Measurements from ENCODE around the gene CPNE8.

The CPNE8 gene

GRCh38 chr12:38844267-38844666, 61.1 kb downstream of the CPNE8 start:
- no peak overlapping the region for H3K4me3 ChIP-seq (replicated peaks; ENCODE audit: low read depth, low read length)
- no peak for TF ChIP-seq CTCF (IDR thresholded peaks at IDR 0.05; ENCODE audit: low read depth, low read length, missing control alignments)
- DNase-seq (ENCODE audit: extremely low read depth, low read depth): no peak

GRCh38 chr12:38838056-38838850, 67.1 kb downstream of the CPNE8 start:
- no peak overlapping the region for H3K4me3 ChIP-seq (replicated peaks; ENCODE audit: low read depth, low read length)
- DNase-seq (ENCODE audit: extremely low read depth, low read depth): no peak
- no peak for TF ChIP-seq CTCF (IDR thresholded peaks at IDR 0.05; ENCODE audit: low read depth, low read length, missing control alignments)

GRCh38 chr12:38831715-38832114, 73.7 kb downstream of the CPNE8 start:
- no peak overlapping the region for H3K4me3 ChIP-seq (replicated peaks; ENCODE audit: low read depth, low read length)
- no peak for TF ChIP-seq CTCF (IDR thresholded peaks at IDR 0.05; ENCODE audit: low read depth, low read length, missing control alignments)
- DNase-seq (ENCODE audit: extremely low read depth, low read depth): no peak

- no peak for DNase-seq (ENCODE audit: extremely low read depth, low read depth)
- no peak for TF ChIP-seq CTCF (IDR thresholded peaks at IDR 0.05; ENCODE audit: low read depth, low read length, missing control alignments)
- H3K4me3 ChIP-seq (replicated peaks; ENCODE audit: low read depth, low read length): no peak overlapping the region
Measured at GRCh38 chr12:38825006-38825405, 80.4 kb downstream of the CPNE8 start.

- TF ChIP-seq CTCF (IDR thresholded peaks at IDR 0.05; ENCODE audit: low read depth, low read length, missing control alignments): no peak
- peak; percentile 2 for DNase-seq (ENCODE audit: extremely low read depth, low read depth)
- H3K4me3 ChIP-seq (replicated peaks; ENCODE audit: low read depth, low read length): no peak overlapping the region
Measured at GRCh38 chr12:38823738-38824137, 81.7 kb downstream of the CPNE8 start.

GRCh38 chr12:38823314-38823713, 82.1 kb downstream of the CPNE8 start:
- H3K4me3 ChIP-seq (replicated peaks; ENCODE audit: low read depth, low read length): no peak overlapping the region
- TF ChIP-seq CTCF (IDR thresholded peaks at IDR 0.05; ENCODE audit: low read depth, low read length, missing control alignments): no peak
- DNase-seq (ENCODE audit: extremely low read depth, low read depth): no peak

GRCh38 chr12:38817942-38818341, 87.4 kb downstream of the CPNE8 start:
- DNase-seq (ENCODE audit: extremely low read depth, low read depth): no peak
- H3K4me3 ChIP-seq (replicated peaks; ENCODE audit: low read depth, low read length): no peak overlapping the region
- no peak for TF ChIP-seq CTCF (IDR thresholded peaks at IDR 0.05; ENCODE audit: low read depth, low read length, missing control alignments)

All from HFF-Myc (cell line).